GM21723 (cell line): ENCODE measurements around the gene CRYGC.

Experiments
- ATAC-seq: cut with Tn5 transposase; IDR thresholded peaks from one replicate; pipeline ENCODE4 v1.9.1; 2021; ENCODE audit warnings: mild to moderate bottlenecking, moderate library complexity; ENCODE audit not compliant: unreplicated experiment

Gene CRYGC

DNA sequence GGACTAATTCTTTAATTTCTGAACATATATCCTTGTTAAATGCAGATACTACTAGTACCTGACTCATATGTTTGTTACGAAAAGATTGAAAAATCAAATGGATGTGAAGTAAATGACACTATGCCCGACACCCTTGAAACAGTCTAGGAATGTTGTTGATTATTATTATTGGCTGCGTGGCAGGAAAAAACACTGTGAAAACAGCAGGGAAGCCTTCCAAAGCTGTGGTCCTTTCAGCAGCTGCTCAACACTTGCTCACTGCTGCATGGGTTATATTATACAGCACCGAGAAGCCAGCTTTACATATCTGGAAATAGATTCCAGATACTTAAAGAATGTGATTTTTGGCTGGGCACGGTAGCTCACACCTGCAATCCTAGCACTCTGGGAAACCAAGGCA lies 31.8 kb downstream of the CRYGC start:
- no peak for ATAC-seq

DNA sequence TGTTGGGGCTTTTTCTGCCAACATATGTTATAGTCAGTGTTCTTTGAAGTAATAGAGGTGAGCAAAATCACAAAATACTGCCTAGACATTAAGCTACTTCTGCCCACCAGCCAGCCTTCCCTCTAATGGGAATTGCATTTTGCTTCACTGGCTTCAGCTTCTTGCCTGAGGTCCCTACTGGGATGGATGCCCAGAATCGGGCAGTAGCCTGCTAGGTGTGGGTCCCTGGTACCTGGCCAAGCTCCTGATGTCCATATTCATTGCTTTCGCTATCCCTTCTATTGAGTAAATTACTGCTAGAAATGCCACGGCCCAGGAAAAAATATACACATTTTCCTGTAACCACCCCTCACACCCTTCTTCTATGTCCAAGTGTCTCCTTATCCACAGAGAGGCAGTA lies 32.3 kb downstream of the CRYGC start:
- ATAC-seq: no peak

DNA sequence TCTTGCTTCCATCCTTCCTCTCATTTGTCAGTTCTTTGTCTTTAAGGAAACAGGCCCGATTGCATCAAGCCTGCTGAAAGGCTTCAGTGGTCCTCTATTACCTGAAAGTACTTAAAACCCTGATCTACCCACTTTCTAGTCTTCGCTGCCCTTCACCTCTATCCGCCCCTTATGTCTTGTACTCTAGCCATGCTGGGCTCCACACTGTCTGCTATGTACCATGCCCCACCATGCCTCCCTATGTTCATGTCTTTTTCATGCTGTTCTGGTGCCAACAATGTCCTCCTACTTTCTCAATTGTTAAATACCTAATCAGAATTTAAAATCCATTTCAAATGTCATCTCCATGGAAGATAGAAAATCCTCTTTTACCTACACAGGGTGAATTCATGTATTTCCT lies 33.5 kb downstream of the CRYGC start:
- no peak for ATAC-seq

DNA sequence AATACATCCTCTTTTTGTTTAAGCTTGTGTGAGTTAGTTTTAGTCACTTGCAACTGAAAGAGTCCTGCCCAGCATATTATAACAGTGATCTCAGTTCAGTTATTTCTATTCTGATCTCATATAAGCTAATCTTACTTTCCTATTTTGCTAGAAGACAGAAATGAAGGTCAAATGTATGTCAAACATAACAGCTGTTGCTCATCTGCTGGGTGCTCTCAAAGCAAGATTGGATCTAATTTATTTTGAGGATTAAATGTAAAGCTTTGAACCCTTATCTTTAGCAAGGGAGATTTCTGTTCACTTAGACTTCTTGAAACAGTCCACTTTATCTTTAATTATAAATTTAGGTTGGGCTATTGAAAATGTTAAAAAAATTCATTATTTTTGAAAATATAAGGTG lies 36.5 kb downstream of the CRYGC start:
- ATAC-seq: no peak

DNA sequence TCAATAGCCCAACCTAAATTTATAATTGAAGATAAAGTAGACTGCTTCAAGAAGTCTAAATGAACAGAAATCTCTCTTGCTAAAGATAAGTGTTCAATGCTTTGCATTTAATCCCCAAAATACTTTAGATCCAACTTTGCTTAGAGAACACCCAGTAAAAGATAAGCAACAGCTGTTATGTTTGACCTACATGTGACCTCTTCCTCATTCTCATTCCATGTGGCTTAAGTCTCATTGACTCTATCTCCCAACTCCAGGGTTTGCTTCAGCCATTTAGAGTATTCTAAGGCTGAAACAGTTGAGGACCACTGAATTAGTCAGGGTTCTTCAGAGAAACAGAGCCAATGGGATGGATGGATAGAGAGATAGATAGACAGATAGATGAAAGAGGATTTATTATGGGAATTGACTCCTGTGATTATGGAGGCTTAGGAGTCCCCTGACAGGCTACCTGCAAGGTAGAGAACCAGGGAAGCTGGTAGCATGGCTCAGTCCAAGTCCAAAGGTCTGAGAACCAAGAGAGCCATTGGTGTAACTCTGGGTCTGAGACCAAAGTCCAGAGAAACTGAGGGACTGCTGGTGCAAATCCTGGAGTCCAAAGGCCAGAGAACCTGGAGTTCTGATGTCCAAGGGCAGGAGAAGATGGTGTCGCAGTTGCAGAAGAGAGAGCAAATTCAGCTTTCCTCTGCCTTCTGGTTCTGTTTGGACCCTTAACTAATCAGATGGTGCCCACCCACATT lies 37.4 kb downstream of the CRYGC start:
- ATAC-seq: no peak

DNA sequence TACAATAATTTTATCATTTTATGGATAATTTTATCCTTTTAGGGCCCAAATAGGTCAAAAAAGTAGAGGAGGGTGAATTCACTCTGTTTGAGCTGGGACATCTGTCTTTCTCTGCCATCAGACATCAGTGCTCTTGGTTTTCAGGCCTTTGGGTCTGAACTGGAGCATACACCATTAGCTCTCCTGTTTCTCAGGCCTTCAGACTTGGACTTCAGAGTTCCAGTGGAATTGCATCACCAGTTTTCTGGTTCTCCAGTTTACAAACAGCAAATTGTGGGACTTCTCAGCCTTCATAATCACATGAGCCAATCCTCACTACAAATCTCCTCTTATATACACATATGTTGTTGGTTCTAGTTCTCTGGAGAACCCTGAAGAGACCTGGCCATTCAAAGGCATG lies 39.2 kb downstream of the CRYGC start:
- ATAC-seq: no peak

DNA sequence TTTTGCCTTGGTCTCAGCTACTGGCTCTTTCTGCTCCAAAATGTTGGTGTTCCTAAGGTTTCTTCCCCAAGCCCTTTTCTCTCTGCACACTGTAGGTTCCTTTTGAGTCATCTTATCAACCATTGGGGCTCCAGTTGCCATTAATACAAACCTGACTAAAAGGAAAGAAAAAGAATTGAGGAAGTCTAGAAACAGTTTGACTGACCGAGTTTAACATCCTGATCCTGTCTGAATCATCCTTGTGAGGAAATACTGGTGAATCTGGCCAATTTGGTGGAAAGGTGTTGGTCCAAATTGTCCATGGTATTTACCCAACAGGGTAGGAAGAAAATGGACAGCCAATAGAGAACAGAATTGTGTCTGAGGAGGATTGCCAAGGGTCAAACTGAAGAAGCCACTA lies 43.6 kb downstream of the CRYGC start:
- no peak for ATAC-seq

DNA sequence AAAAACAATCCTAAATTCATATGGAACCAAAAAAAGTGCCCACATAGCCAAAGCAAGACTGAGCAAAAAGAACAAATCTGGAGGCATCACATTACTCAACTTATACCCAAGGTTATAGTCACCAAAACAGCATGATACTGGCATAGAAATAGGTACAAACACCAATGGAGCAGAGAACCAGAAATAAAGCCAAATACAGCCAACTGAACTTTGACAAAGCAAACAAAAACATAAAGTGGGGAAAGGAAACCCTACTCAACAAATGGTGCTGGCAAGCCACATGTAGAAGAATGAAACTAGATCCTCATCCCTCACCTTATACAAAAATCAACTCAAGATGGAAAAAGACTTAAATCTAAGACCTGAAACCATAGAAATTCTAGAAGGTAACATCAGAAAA lies 45.8 kb downstream of the CRYGC start:
- ATAC-seq: no peak
